ENCODE data around the gene LOXHD1.

Gene LOXHD1

GRCh38 chr18:46542545-46542944 is 114.5 kb downstream of the LOXHD1 start:
- Histone ChIP-seq H3K27me3 (ENCODE audit: control insufficient read depth, insufficient read depth, low read length) (no peaks in the 10 kb centered on the region), H3K79me2 (no peaks in the 10 kb centered on the region), H3K4me3 (ENCODE audit: low read depth, low read length) (no peak overlapping the region), H3K27ac (no peak overlapping the region), H3K9me3 (ENCODE audit: control insufficient read depth, low read length) (no peaks in the 10 kb centered on the region), H3K9ac (no peak overlapping the region), H3K4me2 (ENCODE audit: low read length) (no peak overlapping the region), H3K36me3 (ENCODE audit: control insufficient read depth, insufficient read depth, low read length) (no peaks in the 10 kb centered on the region), H2AFZ (no peak overlapping the region), H3K4me1 (no peaks in the 10 kb centered on the region)
- TF ChIP-seq CTCF (IDR thresholded peaks at IDR 0.05) = no peak

GRCh38 chr18:46541626-46542189 is 115.3 kb downstream of the LOXHD1 start:
- no peak overlapping the region for H2AFZ ChIP-seq
- no peak overlapping the region for H3K4me3 ChIP-seq (ENCODE audit: low read depth, low read length)
- TF ChIP-seq CTCF (IDR thresholded peaks at IDR 0.05) = no peak
- H3K4me1 ChIP-seq = no peaks in the 10 kb centered on the region
- H3K27me3 ChIP-seq (ENCODE audit: control insufficient read depth, insufficient read depth, low read length) = no peaks in the 10 kb centered on the region
- H3K4me2 ChIP-seq (ENCODE audit: low read length) = no peak overlapping the region
- H3K36me3 ChIP-seq (ENCODE audit: control insufficient read depth, insufficient read depth, low read length) = no peaks in the 10 kb centered on the region
- no peak overlapping the region for H3K27ac ChIP-seq
- no peak overlapping the region for H3K9ac ChIP-seq
- H3K9me3 ChIP-seq (ENCODE audit: control insufficient read depth, low read length) = no peaks in the 10 kb centered on the region
- no peaks in the 10 kb centered on the region for H3K79me2 ChIP-seq

- Histone ChIP-seq H2AFZ (no peak overlapping the region), H3K4me2 (ENCODE audit: low read length) (no peak overlapping the region), H3K79me2 (no peaks in the 10 kb centered on the region), H3K9ac (no peak overlapping the region), H3K4me1 (no peaks in the 10 kb centered on the region), H3K4me3 (ENCODE audit: low read depth, low read length) (no peak overlapping the region), H3K27ac (no peak overlapping the region), H3K27me3 (ENCODE audit: control insufficient read depth, insufficient read depth, low read length) (no peaks in the 10 kb centered on the region), H3K36me3 (ENCODE audit: control insufficient read depth, insufficient read depth, low read length) (no peaks in the 10 kb centered on the region), H3K9me3 (ENCODE audit: control insufficient read depth, low read length) (no peaks in the 10 kb centered on the region)
- no peak for TF ChIP-seq CTCF (IDR thresholded peaks at IDR 0.05)
Measured at GRCh38 chr18:46538376-46538775, 118.6 kb downstream of the LOXHD1 start.

- Histone ChIP-seq H3K9me3 (ENCODE audit: control insufficient read depth, low read length) (no peaks in the 10 kb centered on the region), H3K4me1 (no peaks in the 10 kb centered on the region), H2AFZ (no peak overlapping the region), H3K4me3 (ENCODE audit: low read depth, low read length) (no peak overlapping the region), H3K36me3 (ENCODE audit: control insufficient read depth, insufficient read depth, low read length) (no peaks in the 10 kb centered on the region), H3K79me2 (no peaks in the 10 kb centered on the region), H3K4me2 (ENCODE audit: low read length) (no peak overlapping the region), H3K9ac (no peak overlapping the region), H3K27ac (no peak overlapping the region), H3K27me3 (ENCODE audit: control insufficient read depth, insufficient read depth, low read length) (no peaks in the 10 kb centered on the region)
- no peak for TF ChIP-seq CTCF (IDR thresholded peaks at IDR 0.05)
Measured at GRCh38 chr18:46536215-46536874, 120.7 kb downstream of the LOXHD1 start.

GRCh38 chr18:46531482-46531881 is 125.5 kb downstream of the LOXHD1 start:
- Histone ChIP-seq H3K9me3 (ENCODE audit: control insufficient read depth, low read length) (no peaks in the 10 kb centered on the region), H3K27ac (no peak overlapping the region), H3K27me3 (ENCODE audit: control insufficient read depth, insufficient read depth, low read length) (no peaks in the 10 kb centered on the region), H3K4me3 (ENCODE audit: low read depth, low read length) (no peak overlapping the region), H2AFZ (no peak overlapping the region), H3K4me2 (ENCODE audit: low read length) (no peak overlapping the region), H3K9ac (no peak overlapping the region), H3K36me3 (ENCODE audit: control insufficient read depth, insufficient read depth, low read length) (no peaks in the 10 kb centered on the region), H3K79me2 (no peaks in the 10 kb centered on the region), H3K4me1 (no peaks in the 10 kb centered on the region)
- no peak for TF ChIP-seq CTCF (IDR thresholded peaks at IDR 0.05)
